GM12878 (cell line): ENCODE measurements around the gene WWOX. TPM values are rescaled to one million over a fixed set of nuclear protein-coding genes. Genes with fewer than 3 reads are reported as not detected.

Experiments used
- ASH2L ChIP-seq: fragments of 300-600, 200-600 bp; sonication (generic); IDR thresholded peaks from 2 replicates; pipeline ENCODE4 v1.6.1; 2017; ENCODE audit warnings: low read depth, mild to moderate bottlenecking, borderline replicate concordance
- BHLHE40 ChIP-seq, 2 experiments: fragments of 450-650 bp in 1 of 2; IDR thresholded peaks; 2 replicates each; pipeline ENCODE4 v1.6.1; 2011 to 2017; ENCODE audit warnings: low read depth in 2 of 2, borderline replicate concordance in 1 of 2, improper control_type of control experiment in 1 of 2, low read length in 1 of 2, mild to moderate bottlenecking in 1 of 2
- ETV6 ChIP-seq, 2 experiments: fragments of 450-650 bp in 1 of 2; IDR thresholded peaks in 1 of 2; conservative IDR thresholded peaks in 1 of 2; 2 replicates each; pipeline ENCODE4 v1.6.1; 2014; ENCODE audit warnings: antibody characterized with exemption in 1 of 2, borderline replicate concordance in 1 of 2, low read depth in 1 of 2, mild to moderate bottlenecking in 1 of 2, moderate library complexity in 1 of 2
- MTA2 ChIP-seq: fragments of 450-650 bp; IDR thresholded peaks from 2 replicates; pipeline ENCODE4 v1.6.1; 2016; ENCODE audit warnings: low read depth, mild to moderate bottlenecking, moderate library complexity
- NFIC ChIP-seq: IDR thresholded peaks from 2 replicates; pipeline ENCODE4 v1.6.1; 2012; ENCODE audit warnings: low read depth, mild to moderate bottlenecking, inconsistent platforms, low read length, moderate library complexity
- POLR2AphosphoS5 ChIP-seq: IDR thresholded peaks from 2 replicates; pipeline ENCODE4 v1.6.1; 2011; ENCODE audit warnings: mild to moderate bottlenecking, low read length, inconsistent platforms
- RUNX3 ChIP-seq: IDR thresholded peaks from 2 replicates; pipeline ENCODE4 v1.6.1; 2012; ENCODE audit warnings: low read length, inconsistent platforms
- SRF ChIP-seq, 2 experiments: IDR thresholded peaks; 2 replicates each; pipeline ENCODE4 v1.6.1; 2011; ENCODE audit warnings: low read depth in 2 of 2, low read length in 2 of 2, mild to moderate bottlenecking in 1 of 2, moderate library complexity in 1 of 2
- SUZ12 ChIP-seq: fragments of 200-600 bp; sonication (generic); IDR thresholded peaks from one replicate; pipeline ENCODE4 v1.6.1; 2018; ENCODE audit warnings: antibody characterized with exemption, mild to moderate bottlenecking; ENCODE audit not compliant: unreplicated experiment
- polyA plus RNA-seq, 11 experiments: library from polyadenylated mRNA; depleted of rRNA in 4 of 11; unstranded in 6 of 11; stranded (reverse) in 5 of 11; fragments of >200 nt; fragmentation: Nextera tagmentation in 4 of 11; fragmentation: Illumina TruSeq in 1 of 11; extraction: Ambion mirVana in 4 of 11; extraction: Trizol in 1 of 11; gene quantifications; 1 replicate in 1 of 11; 2 replicates in 10 of 11; pipeline versions ENCODE4 v1.2.1 to v1.2.3, GENCODE V29; 2011 to 2016; ENCODE audit warnings: inconsistent platforms in 2 of 11, missing spikeins in 2 of 11, low read depth in 1 of 11
- total RNA-seq, 4 experiments: library from RNA; depleted of rRNA in 3 of 4; stranded (reverse); fragments of >200 nt in 3 of 4; fragmentation: Illumina TruSeq in 1 of 4; extraction: Trizol in 1 of 4; gene quantifications; 2 replicates each; pipeline versions ENCODE4 v1.2.1 to v1.2.3, GENCODE V29; 2013 to 2021
- TF ChIP-seq, protein P1 (sequence below): IDR thresholded peaks from 2 replicates; pipeline ENCODE4 v1.6.1; 2011; ENCODE audit warnings: borderline replicate concordance, low read depth, mild to moderate bottlenecking, moderate library complexity, low read length; ENCODE audit not compliant: insufficient read depth, poor library complexity, severe bottlenecking
- TF ChIP-seq, protein P2 (sequence below): IDR thresholded peaks from 2 replicates; pipeline ENCODE4 v1.6.1; 2012; ENCODE audit warnings: low read depth, low read length, improper control_type of control experiment
- TF ChIP-seq, protein P3 (sequence below): fragments of 450-650 bp; IDR thresholded peaks from 2 replicates; pipeline ENCODE4 v1.6.1; 2017; ENCODE audit warnings: borderline replicate concordance
- TF ChIP-seq, protein P4 (sequence below): IDR thresholded peaks from 2 replicates; pipeline ENCODE4 v1.6.1; 2012; ENCODE audit warnings: mild to moderate bottlenecking, low read depth, low read length
- TF ChIP-seq, protein P5 (sequence below): fragments of 450-650 bp; IDR thresholded peaks from 2 replicates; pipeline ENCODE4 v1.6.1; 2016; ENCODE audit warnings: mild to moderate bottlenecking

WWOX gene
- total and polyA plus RNA-seq, 10 of the 15 experiments (the other 5 are each of a cell fraction or from before 2014, with no cell fraction given) = 2.8 to 24.4 (median 17.8) TPM

DNA sequence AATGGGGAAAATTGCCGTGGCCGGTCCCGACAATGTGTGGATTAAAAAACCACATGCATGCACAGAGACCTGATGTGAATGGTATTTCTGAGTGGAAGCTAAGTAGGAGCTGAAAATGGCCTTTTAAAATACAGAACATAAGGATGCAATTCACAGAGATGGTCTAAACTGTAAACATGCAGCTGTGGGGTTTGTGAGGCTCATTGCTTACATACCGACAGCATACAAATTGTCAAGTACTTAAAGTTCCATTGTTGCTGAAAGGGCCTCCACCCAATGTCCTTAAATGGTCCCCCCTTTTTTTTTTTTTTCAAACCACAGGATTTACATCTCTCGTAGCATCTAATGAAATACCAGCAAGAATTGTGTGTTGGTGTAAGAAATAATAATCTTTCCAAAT is 977.9 kb downstream of the WWOX start (continued):
- TF ChIP-seq, protein P1, sequence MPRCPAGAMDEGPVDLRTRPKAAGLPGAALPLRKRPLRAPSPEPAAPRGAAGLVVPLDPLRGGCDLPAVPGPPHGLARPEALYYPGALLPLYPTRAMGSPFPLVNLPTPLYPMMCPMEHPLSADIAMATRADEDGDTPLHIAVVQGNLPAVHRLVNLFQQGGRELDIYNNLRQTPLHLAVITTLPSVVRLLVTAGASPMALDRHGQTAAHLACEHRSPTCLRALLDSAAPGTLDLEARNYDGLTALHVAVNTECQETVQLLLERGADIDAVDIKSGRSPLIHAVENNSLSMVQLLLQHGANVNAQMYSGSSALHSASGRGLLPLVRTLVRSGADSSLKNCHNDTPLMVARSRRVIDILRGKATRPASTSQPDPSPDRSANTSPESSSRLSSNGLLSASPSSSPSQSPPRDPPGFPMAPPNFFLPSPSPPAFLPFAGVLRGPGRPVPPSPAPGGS = no peak
- TF ChIP-seq POLR2AphosphoS5 (no peak), NFIC (no peak), MTA2 (no peak), RUNX3 (no peak), BHLHE40 (IDR thresholded peaks at IDR 0.05; ENCODE audit: borderline replicate concordance in 1 of 2, low read depth in 2 of 2, low read length in 1 of 2) (no peak), ETV6 (conservative IDR thresholded peaks at IDR 0.05 in 1 of 2, IDR thresholded peaks at IDR 0.05 in 1 of 2; ENCODE audit: borderline replicate concordance in 1 of 2, low read depth in 1 of 2) (no peak), ASH2L (no peak), SRF (IDR thresholded peaks at IDR 0.05; ENCODE audit: low read depth in 2 of 2, low read length in 2 of 2) (no peak), SUZ12 (no peak)
- TF ChIP-seq, protein P2, sequence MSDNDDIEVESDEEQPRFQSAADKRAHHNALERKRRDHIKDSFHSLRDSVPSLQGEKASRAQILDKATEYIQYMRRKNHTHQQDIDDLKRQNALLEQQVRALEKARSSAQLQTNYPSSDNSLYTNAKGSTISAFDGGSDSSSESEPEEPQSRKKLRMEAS = no peak
- TF ChIP-seq, protein P3, sequence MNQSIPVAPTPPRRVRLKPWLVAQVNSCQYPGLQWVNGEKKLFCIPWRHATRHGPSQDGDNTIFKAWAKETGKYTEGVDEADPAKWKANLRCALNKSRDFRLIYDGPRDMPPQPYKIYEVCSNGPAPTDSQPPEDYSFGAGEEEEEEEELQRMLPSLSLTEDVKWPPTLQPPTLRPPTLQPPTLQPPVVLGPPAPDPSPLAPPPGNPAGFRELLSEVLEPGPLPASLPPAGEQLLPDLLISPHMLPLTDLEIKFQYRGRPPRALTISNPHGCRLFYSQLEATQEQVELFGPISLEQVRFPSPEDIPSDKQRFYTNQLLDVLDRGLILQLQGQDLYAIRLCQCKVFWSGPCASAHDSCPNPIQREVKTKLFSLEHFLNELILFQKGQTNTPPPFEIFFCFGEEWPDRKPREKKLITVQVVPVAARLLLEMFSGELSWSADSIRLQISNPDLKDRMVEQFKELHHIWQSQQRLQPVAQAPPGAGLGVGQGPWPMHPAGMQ = no peak
- TF ChIP-seq, protein P4, sequence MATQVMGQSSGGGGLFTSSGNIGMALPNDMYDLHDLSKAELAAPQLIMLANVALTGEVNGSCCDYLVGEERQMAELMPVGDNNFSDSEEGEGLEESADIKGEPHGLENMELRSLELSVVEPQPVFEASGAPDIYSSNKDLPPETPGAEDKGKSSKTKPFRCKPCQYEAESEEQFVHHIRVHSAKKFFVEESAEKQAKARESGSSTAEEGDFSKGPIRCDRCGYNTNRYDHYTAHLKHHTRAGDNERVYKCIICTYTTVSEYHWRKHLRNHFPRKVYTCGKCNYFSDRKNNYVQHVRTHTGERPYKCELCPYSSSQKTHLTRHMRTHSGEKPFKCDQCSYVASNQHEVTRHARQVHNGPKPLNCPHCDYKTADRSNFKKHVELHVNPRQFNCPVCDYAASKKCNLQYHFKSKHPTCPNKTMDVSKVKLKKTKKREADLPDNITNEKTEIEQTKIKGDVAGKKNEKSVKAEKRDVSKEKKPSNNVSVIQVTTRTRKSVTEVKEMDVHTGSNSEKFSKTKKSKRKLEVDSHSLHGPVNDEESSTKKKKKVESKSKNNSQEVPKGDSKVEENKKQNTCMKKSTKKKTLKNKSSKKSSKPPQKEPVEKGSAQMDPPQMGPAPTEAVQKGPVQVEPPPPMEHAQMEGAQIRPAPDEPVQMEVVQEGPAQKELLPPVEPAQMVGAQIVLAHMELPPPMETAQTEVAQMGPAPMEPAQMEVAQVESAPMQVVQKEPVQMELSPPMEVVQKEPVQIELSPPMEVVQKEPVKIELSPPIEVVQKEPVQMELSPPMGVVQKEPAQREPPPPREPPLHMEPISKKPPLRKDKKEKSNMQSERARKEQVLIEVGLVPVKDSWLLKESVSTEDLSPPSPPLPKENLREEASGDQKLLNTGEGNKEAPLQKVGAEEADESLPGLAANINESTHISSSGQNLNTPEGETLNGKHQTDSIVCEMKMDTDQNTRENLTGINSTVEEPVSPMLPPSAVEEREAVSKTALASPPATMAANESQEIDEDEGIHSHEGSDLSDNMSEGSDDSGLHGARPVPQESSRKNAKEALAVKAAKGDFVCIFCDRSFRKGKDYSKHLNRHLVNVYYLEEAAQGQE = no peak
- TF ChIP-seq, protein P5, sequence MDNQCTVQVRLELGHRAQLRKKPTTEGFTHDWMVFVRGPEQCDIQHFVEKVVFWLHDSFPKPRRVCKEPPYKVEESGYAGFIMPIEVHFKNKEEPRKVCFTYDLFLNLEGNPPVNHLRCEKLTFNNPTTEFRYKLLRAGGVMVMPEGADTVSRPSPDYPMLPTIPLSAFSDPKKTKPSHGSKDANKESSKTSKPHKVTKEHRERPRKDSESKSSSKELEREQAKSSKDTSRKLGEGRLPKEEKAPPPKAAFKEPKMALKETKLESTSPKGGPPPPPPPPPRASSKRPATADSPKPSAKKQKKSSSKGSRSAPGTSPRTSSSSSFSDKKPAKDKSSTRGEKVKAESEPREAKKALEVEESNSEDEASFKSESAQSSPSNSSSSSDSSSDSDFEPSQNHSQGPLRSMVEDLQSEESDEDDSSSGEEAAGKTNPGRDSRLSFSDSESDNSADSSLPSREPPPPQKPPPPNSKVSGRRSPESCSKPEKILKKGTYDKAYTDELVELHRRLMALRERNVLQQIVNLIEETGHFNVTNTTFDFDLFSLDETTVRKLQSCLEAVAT = no peak
